Keratinocyte (primary cell): Measurements from ENCODE around the gene C6orf15. TPM values are rescaled to one million over a fixed set of nuclear protein-coding genes. Genes with fewer than 3 reads are reported as not detected.
A peak's percentile ranks its signal among the peaks of the same experiment; 100 is the strongest.

Experiments used
- DNase-seq: peaks from one replicate; pipeline ENCODE4 v3.0.0-alpha.2; 2011; ENCODE audit warnings: low read depth, missing footprints, low spot score
- FAIRE-seq: peaks from 2 replicates; lab custom pipeline; 2011; peaks lifted over from hg19 to GRCh38; lab: Jason Lieb, UNC
- H2AFZ ChIP-seq: 2 replicates; pipeline ENCODE4 v1.6.0; 2012; ENCODE audit warnings: low read length, control low read depth, inconsistent platforms; ENCODE audit not compliant: control insufficient read depth
- H3K27ac ChIP-seq: 2 replicates; pipeline ENCODE4 v1.5.1; 2011; ENCODE audit warnings: low read length; ENCODE audit not compliant: control insufficient read depth, insufficient read depth
- H3K27me3 ChIP-seq: 3 replicates; pipeline ENCODE4 v1.6.0; 2011; ENCODE audit warnings: low read length; ENCODE audit not compliant: control insufficient read depth, insufficient read depth; ENCODE audit errors: extremely low read depth
- H3K36me3 ChIP-seq, 2 experiments: 2 replicates in 1 of 2; 3 replicates in 1 of 2; pipeline ENCODE4 v1.5.1; 2011; ENCODE audit warnings: low read length in 2 of 2, mild to moderate bottlenecking in 1 of 2; ENCODE audit not compliant: control insufficient read depth in 2 of 2, insufficient read depth in 2 of 2; ENCODE audit errors: extremely low read depth in 1 of 2
- H3K4me1 ChIP-seq: 3 replicates; pipeline ENCODE4 v1.5.1; 2011; ENCODE audit warnings: low read length; ENCODE audit not compliant: control insufficient read depth, insufficient read depth; ENCODE audit errors: extremely low read depth
- H3K4me2 ChIP-seq: 3 replicates; pipeline ENCODE4 v1.6.0; 2011; ENCODE audit warnings: low read depth, low read length; ENCODE audit not compliant: control insufficient read depth, insufficient read depth; ENCODE audit errors: extremely low read depth
- H3K4me3 ChIP-seq, 3 experiments: fragments of 200-600 bp in 1 of 3; sonication (generic) in 1 of 3; 2 replicates in 2 of 3; 3 replicates in 1 of 3; pipeline ENCODE4 v1.5.1; 2011 to 2016; ENCODE audit warnings: low read length in 3 of 3, mild to moderate bottlenecking in 3 of 3, control low read depth in 2 of 3, inconsistent platforms in 1 of 3, low read depth in 1 of 3, mixed read lengths in 1 of 3, mixed run types in 1 of 3, moderate library complexity in 1 of 3; ENCODE audit not compliant: control insufficient read depth in 2 of 3, insufficient read depth in 2 of 3; ENCODE audit errors: extremely low read depth in 1 of 3
- H3K79me2 ChIP-seq: 2 replicates; pipeline ENCODE4 v1.6.0; 2012; ENCODE audit warnings: low read length; ENCODE audit not compliant: control insufficient read depth, insufficient read depth
- H3K9ac ChIP-seq: 3 replicates; pipeline ENCODE4 v1.6.0; 2011; ENCODE audit warnings: low read length; ENCODE audit not compliant: control insufficient read depth, insufficient read depth; ENCODE audit errors: extremely low read depth
- H3K9me1 ChIP-seq: 3 replicates; pipeline ENCODE4 v1.6.0; 2011; ENCODE audit warnings: low read length; ENCODE audit not compliant: control insufficient read depth, insufficient read depth; ENCODE audit errors: extremely low read depth
- H3K9me3 ChIP-seq: 2 replicates; pipeline ENCODE4 v1.5.1; 2012; ENCODE audit warnings: low read depth, low read length; ENCODE audit not compliant: control insufficient read depth
- H4K20me1 ChIP-seq: 3 replicates; pipeline ENCODE4 v1.6.0; 2011; ENCODE audit warnings: low read length; ENCODE audit not compliant: control insufficient read depth, insufficient read depth; ENCODE audit errors: extremely low read depth
- EZH2 ChIP-seq: IDR thresholded peaks from one replicate; pipeline ENCODE4 v1.6.1; 2012; ENCODE audit warnings: inconsistent platforms, mild to moderate bottlenecking, low read length, moderate library complexity
- dilution Hi-C: fragments of 300-500 bp; cut with MboI; formaldehyde crosslinking; loops from one replicate; pipeline ENCODE4 v1.7.0; 2020; ENCODE audit warnings: low sequenced_read_pairs; ENCODE audit not compliant: extremely low pct_ligation_motif_present
- polyA plus RNA-seq, 5 experiments: library from polyadenylated mRNA; depleted of rRNA in 3 of 5; stranded (reverse) in 3 of 5; stranded (forward) in 1 of 5; unstranded in 1 of 5; fragments of >200 nt; gene quantifications; 1 replicate in 1 of 5; 2 replicates in 3 of 5; 3 replicates in 1 of 5; pipeline versions ENCODE4 v1.2.1 to v1.2.3, GENCODE V29; 2011 to 2012; ENCODE audit warnings: missing spikeins in 2 of 5, low read depth in 1 of 5, low replicate concordance in 1 of 5
- TF ChIP-seq, protein P1 (sequence below), 3 experiments: IDR thresholded peaks in 1 of 3; conservative IDR thresholded peaks in 1 of 3; optimal IDR thresholded peaks in 1 of 3; 2 replicates in 2 of 3; 3 replicates in 1 of 3; pipeline versions ENCODE3 to v1.5.1; 2011; ENCODE audit warnings: low read length in 3 of 3, mild to moderate bottlenecking in 3 of 3, moderate library complexity in 2 of 3, control low read depth in 1 of 3, inconsistent platforms in 1 of 3; ENCODE audit not compliant: insufficient read depth in 2 of 3; ENCODE audit errors: extremely low read depth in 1 of 3

Gene C6orf15
- polyA plus RNA-seq, 1 donor (not counting 4 experiments of a cell fraction or from before 2014, with no cell fraction given): 0.08 TPM

DNA sequence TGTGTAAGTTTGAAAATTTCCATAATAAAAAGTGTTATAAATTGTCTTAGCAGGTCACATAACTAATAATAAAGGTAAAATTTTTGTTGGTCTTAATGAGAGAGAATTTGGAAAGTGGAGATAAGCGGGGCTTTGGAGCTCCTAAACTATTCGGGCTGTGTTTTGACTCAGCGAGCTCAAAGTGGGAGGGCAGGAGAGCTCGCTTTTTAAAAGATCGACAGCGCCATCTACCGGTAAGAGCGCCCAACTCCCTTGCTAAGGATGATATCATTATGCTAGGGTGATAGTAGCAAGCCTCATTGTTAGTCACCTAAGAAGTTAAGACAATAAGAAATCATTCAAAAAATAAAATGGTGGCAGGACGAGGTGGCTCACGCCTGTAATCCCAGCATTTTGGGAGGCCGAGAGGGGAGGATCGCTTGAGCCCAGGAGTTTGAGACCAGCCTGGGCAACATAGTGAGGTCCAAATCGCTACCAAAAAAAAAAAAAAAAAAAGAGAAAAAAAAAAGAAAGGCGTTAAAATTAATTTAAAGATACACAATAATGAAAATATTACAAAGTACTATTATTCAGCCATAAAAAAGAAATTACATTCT lies 24.8 kb downstream of the C6orf15 start:
- H4K20me1 ChIP-seq: no peaks in the 10 kb centered on the region
- H3K27me3 ChIP-seq: no peaks in the 10 kb centered on the region
- dilution Hi-C loops: no loop called here
- no peaks in the 10 kb centered on the region for H3K9me3 ChIP-seq
- TF ChIP-seq, protein P1, sequence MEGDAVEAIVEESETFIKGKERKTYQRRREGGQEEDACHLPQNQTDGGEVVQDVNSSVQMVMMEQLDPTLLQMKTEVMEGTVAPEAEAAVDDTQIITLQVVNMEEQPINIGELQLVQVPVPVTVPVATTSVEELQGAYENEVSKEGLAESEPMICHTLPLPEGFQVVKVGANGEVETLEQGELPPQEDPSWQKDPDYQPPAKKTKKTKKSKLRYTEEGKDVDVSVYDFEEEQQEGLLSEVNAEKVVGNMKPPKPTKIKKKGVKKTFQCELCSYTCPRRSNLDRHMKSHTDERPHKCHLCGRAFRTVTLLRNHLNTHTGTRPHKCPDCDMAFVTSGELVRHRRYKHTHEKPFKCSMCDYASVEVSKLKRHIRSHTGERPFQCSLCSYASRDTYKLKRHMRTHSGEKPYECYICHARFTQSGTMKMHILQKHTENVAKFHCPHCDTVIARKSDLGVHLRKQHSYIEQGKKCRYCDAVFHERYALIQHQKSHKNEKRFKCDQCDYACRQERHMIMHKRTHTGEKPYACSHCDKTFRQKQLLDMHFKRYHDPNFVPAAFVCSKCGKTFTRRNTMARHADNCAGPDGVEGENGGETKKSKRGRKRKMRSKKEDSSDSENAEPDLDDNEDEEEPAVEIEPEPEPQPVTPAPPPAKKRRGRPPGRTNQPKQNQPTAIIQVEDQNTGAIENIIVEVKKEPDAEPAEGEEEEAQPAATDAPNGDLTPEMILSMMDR (optimal IDR thresholded peaks at IDR 0.05 in 1 of 3, IDR thresholded peaks at IDR 0.05 in 1 of 3, conservative IDR thresholded peaks at IDR 0.05 in 1 of 3; ENCODE audit: extremely low read depth in 1 of 3, insufficient read depth in 2 of 3, low read length in 3 of 3): peak; percentile 62 to 87 (median 71)
- TF ChIP-seq EZH2: no peak
- peaks cover 13% of the 10 kb centered on the region for H3K4me1 ChIP-seq
- H3K9ac ChIP-seq: no peak overlapping the region
- H3K9me1 ChIP-seq: no peaks in the 10 kb centered on the region
- DNase-seq: no peak
- H3K4me3 ChIP-seq: no peak overlapping the region
- H2AFZ ChIP-seq: no peak overlapping the region
- FAIRE-seq: peak; percentile 44
- H3K4me2 ChIP-seq: peak overlapping the region; percentile 51
- no peaks in the 10 kb centered on the region for H3K79me2 ChIP-seq
- H3K36me3 ChIP-seq: no peaks in the 10 kb centered on the region
- H3K27ac ChIP-seq: no peak overlapping the region

DNA sequence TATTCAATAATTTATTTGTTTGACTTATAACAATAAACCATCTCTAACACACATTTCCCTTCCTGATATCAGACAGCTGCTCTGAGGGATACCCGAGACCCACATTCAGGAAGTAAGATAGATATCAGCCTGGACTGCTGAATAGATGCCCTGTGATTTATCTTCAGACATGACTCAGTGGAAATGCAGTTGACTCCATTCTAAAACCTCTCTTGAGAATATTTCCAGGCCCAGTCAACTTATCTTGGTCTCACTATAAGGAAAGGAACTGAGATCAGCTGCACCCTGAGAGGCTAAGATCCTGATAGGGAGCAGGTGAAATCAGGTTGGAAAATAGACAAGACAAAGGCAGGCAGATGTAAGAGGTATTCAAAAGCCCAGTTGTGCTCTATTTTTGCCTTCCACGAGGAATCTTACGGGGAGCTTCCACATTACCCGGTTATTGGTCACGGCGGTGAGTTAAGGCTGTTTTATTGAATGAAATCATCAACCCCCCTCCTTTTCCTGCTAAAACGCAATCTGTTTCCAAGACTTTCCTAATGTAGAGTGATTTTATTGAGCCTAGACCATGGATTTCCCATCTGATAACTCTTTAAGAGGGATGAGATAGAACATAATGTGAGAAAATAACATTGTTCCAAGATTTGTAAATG lies 25.5 kb downstream of the C6orf15 start:
- DNase-seq (no peak), FAIRE-seq (peak; percentile 44)
- Histone ChIP-seq H3K27me3 (no peaks in the 10 kb centered on the region), H3K79me2 (no peaks in the 10 kb centered on the region), H2AFZ (peak overlapping the region; percentile 4), H3K9me3 (no peaks in the 10 kb centered on the region), H3K4me3 (no peak overlapping the region), H3K27ac (peak overlapping the region; percentile 29), H3K9me1 (no peaks in the 10 kb centered on the region), H3K36me3 (no peaks in the 10 kb centered on the region), H3K9ac (no peak overlapping the region), H3K4me1 (peaks cover 17% of the 10 kb centered on the region), H3K4me2 (peak overlapping the region; percentile 51), H4K20me1 (no peaks in the 10 kb centered on the region)
- TF ChIP-seq, protein P1 (optimal IDR thresholded peaks at IDR 0.05 in 1 of 3, IDR thresholded peaks at IDR 0.05 in 1 of 3, conservative IDR thresholded peaks at IDR 0.05 in 1 of 3; ENCODE audit: extremely low read depth in 1 of 3, insufficient read depth in 2 of 3, low read length in 3 of 3): no peak
- no peak for TF ChIP-seq EZH2
- dilution Hi-C loops: no loop called here
